Esophagus muscularis mucosa (tissue), 4 donors: ENCODE results near the gene MARK2. TPM values are rescaled to one million over a fixed set of nuclear protein-coding genes. Genes with fewer than 3 reads are reported as not detected.

Source experiments
- DNase-seq: peaks from one replicate; pipeline ENCODE4 v3.0.0-alpha.2; 2017; ENCODE audit errors: extremely low spot score
- H3K27ac ChIP-seq, 4 donors: fragments of 200-600 bp; sonication (generic); replicated peaks in 1 of 4; 1 replicate in 3 of 4; 2 replicates in 1 of 4; pipeline ENCODE4 v1.5.1; 2016 to 2019; ENCODE audit warnings: mild to moderate bottlenecking in 1 of 4
- H3K27me3 ChIP-seq, 4 donors: fragments of 200-600 bp; sonication (generic); one replicate each; pipeline versions ENCODE4 v1.5.1 to v1.6.0; 2016 to 2019
- H3K36me3 ChIP-seq, 4 donors: fragments of 200-600 bp; sonication (generic); one replicate each; pipeline ENCODE4 v1.5.1; 2016 to 2019
- H3K4me1 ChIP-seq, 4 donors: fragments of 200-600 bp; sonication (generic); one replicate each; pipeline ENCODE4 v1.5.1; 2016 to 2019
- H3K4me3 ChIP-seq, 4 donors: fragments of 200-600 bp; sonication (generic); 1 replicate in 2 of 4; 2 replicates in 2 of 4; pipeline ENCODE4 v1.5.1; 2016 to 2019; ENCODE audit warnings: mild to moderate bottlenecking in 4 of 4, moderate library complexity in 1 of 4
- H3K9me3 ChIP-seq, 4 donors: fragments of 200-600 bp; sonication (generic); 1 replicate in 3 of 4; 2 replicates in 1 of 4; pipeline ENCODE4 v1.5.1; 2016 to 2019
- EP300 ChIP-seq: sonication (generic); formaldehyde crosslinking; IDR thresholded peaks from one replicate; pipeline ENCODE4 v1.6.1; 2017; ENCODE audit warnings: antibody characterized with exemption
- POLR2A ChIP-seq: fragments of 450-650 bp; IDR thresholded peaks from one replicate; pipeline ENCODE4 v1.6.1; 2017; ENCODE audit warnings: antibody characterized with exemption, moderate library complexity, mild to moderate bottlenecking, low read depth
- POLR2AphosphoS5 ChIP-seq, 2 donors: sonication (generic); formaldehyde crosslinking; IDR thresholded peaks; one replicate each; pipeline ENCODE4 v1.6.1; 2017; ENCODE audit warnings: antibody characterized with exemption in 2 of 2
- WGBS: methylation state at CpG from one replicate; pipeline ENCODE4 v1.1.5; 2018; 5-methylcytosine and 5-hydroxymethylcytosine counted together
- intact Hi-C: fragments of 100-400 bp; cut with DNase I; formaldehyde crosslinking; loops from one replicate; pipeline ENCODE4 v1.15.1; 2023
- small RNA-seq, 3 donors: library from RNA; depleted of rRNA; stranded (forward); fragments of <200 nt; gene quantifications; one replicate each; pipeline ENCODE3, GENCODE V24; 2016
- total RNA-seq, 4 donors: library from RNA; depleted of rRNA; stranded (reverse); fragments of >200 nt; gene quantifications; one replicate each; pipeline versions ENCODE4 v1.1.0 to v1.2.1, GENCODE V29; 2016
- TF ChIP-seq, protein P1 (sequence below), 3 experiments: fragments of 200-600 bp in 2 of 3; fragments of 450-650 bp in 1 of 3; sonication (generic) in 2 of 3; IDR thresholded peaks; one replicate each; pipeline ENCODE4 v1.5.1; 2017 to 2019; ENCODE audit warnings: antibody characterized with exemption in 3 of 3, mild to moderate bottlenecking in 2 of 3, moderate library complexity in 1 of 3

Gene MARK2
- total RNA-seq, 4 donors from 2014 or later, result 21.5 to 38.1 (median 30.6) TPM

DNA sequence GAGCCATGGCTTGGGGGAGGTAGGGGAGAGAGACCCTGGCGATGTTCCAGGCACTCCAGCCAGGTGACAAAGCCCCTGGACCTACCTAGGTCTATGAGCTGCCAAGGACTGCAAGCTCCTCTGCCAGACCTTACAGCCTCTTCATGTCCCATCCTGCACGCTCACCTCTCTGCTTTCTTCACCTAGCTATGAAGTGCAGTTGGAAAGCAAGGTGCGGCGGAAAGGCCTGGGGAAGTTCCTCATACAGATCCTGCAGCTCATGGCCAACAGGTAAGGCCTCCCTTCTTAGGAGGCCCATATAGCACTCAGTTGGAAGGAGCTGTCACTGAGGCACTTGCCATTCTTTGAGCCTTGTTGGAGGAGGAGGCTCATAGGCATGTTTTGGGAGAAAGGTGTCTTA is 113.7 kb downstream of the MARK2 start:
- Histone ChIP-seq H3K27me3 (no peaks in the 10 kb centered on the region), H3K4me1 (no peaks in the 10 kb centered on the region), H3K36me3 (peaks cover 20 to 75% (median 61%) of the 10 kb centered on the region in 4 donors), H3K4me3 (no peak overlapping the region), H3K9me3 (no peaks in the 10 kb centered on the region), H3K27ac (no peak overlapping the region)
- WGBS, result 93% methylated on average over 4 of the region's 4 CpGs
- no peak for DNase-seq
- TF ChIP-seq EP300 (no peak), POLR2A (no peak), POLR2AphosphoS5 (IDR thresholded peaks at IDR 0.05) (no peak)
- TF ChIP-seq, protein P1, sequence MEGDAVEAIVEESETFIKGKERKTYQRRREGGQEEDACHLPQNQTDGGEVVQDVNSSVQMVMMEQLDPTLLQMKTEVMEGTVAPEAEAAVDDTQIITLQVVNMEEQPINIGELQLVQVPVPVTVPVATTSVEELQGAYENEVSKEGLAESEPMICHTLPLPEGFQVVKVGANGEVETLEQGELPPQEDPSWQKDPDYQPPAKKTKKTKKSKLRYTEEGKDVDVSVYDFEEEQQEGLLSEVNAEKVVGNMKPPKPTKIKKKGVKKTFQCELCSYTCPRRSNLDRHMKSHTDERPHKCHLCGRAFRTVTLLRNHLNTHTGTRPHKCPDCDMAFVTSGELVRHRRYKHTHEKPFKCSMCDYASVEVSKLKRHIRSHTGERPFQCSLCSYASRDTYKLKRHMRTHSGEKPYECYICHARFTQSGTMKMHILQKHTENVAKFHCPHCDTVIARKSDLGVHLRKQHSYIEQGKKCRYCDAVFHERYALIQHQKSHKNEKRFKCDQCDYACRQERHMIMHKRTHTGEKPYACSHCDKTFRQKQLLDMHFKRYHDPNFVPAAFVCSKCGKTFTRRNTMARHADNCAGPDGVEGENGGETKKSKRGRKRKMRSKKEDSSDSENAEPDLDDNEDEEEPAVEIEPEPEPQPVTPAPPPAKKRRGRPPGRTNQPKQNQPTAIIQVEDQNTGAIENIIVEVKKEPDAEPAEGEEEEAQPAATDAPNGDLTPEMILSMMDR (IDR thresholded peaks at IDR 0.05), result no peak
- intact Hi-C loops, result no loop called here

DNA sequence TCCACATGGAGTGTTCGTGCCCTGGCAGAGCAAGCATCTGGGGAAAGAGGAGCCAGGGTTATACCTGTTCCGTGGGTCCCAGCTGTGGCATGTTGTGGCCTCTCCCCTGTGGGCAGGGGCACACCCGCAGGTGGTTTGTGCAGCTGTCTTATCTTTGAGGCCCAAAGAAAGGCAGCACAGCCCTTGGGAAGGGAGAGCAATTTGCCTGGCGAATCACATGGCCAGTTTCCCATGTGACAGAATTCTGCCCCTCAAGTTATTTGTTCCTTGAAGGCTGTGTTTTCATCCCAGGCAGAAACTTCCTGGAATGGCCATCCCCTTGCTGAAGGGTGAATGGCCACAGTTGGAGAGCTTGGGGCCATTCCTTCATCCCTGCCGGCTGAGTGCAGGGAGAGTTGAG is 119.1 kb downstream of the MARK2 start:
- peaks cover 0 to 9% (median 4%) of the 10 kb centered on the region in 4 donors for H3K4me1 ChIP-seq
- peaks cover 14 to 36% (median 34%) of the 10 kb centered on the region in 4 donors for H3K36me3 ChIP-seq
- no peak overlapping the region for H3K27ac ChIP-seq
- H3K9me3 ChIP-seq, result no peaks in the 10 kb centered on the region
- 94% methylated on average over 2 of the region's 5 CpGs for WGBS
- no peak for TF ChIP-seq POLR2A
- TF ChIP-seq, protein P1 (IDR thresholded peaks at IDR 0.05), result no peak
- no peak for TF ChIP-seq POLR2AphosphoS5 (IDR thresholded peaks at IDR 0.05)
- no peak for TF ChIP-seq EP300
- DNase-seq, result no peak
- H3K27me3 ChIP-seq, result peaks cover 0 to 5% (median 0%) of the 10 kb centered on the region in 4 donors
- no peak overlapping the region for H3K4me3 ChIP-seq
- intact Hi-C loops, result no loop called here

Small RNA genes lying within 50 kb of the gene (small RNA-seq; reads per million reads assigned to genes)
- 0 reads per million in 3 donors for gene AP006289.1
- gene RN7SL596P, result 0 reads per million in 3 donors
- gene RNU6-1306P, result 0 reads per million in 3 donors

Other genes with a start within 250 kb of the MARK2 start
- 10 to 100 TPM; 40.3 to 74.8 (median 54.4) TPM for gene PLAAT3, start 224.7 kb upstream of the MARK2 start, total RNA-seq
- 100 to 1,000 TPM; 138 to 202 (median 144) TPM for gene ATL3, start 167.7 kb upstream of the MARK2 start, total RNA-seq
- gene RTN3, start 157.6 kb upstream of the MARK2 start, total RNA-seq, result 10 to 100 TPM; 79.5 to 97.4 (median 87.1) TPM
- gene ZFTA, start 70.3 kb upstream of the MARK2 start, total RNA-seq, result 10 to 100 TPM; 15.8 to 41.9 (median 26.6) TPM
- gene SPINDOC, start 25.7 kb upstream of the MARK2 start, total RNA-seq, result 10 to 100 TPM; 12.0 to 25.8 (median 18.6) TPM
- under 1 TPM in 3 of 4 donors, not detected in 1; 0.40 to 0.45 (median 0.42) TPM for gene RCOR2, start 78.1 kb downstream of the MARK2 start, total RNA-seq
- 1 to 10 TPM; 3.8 to 8.8 (median 8.0) TPM for gene NAA40, start 99.9 kb downstream of the MARK2 start, total RNA-seq
- 100 to 1,000 TPM; 393 to 518 (median 445) TPM for gene COX8A, start 135.5 kb downstream of the MARK2 start, total RNA-seq
- 10 to 100 TPM; 57.7 to 70.5 (median 65.4) TPM for gene OTUB1, start 147.3 kb downstream of the MARK2 start, total RNA-seq
- 1 to 10 TPM; 2.1 to 5.0 (median 3.1) TPM for gene FLRT1, start 196.8 kb downstream of the MARK2 start, total RNA-seq